OCI-LY7 (cell line): ENCODE results near the gene MLST8. TPM values are rescaled to one million over a fixed set of nuclear protein-coding genes. Genes with fewer than 3 reads are reported as not detected.

ENCODE experiments used
- BruUV-seq: library from RNA; stranded (reverse); fragments of 400-500 nt; replicated peaks from 2 replicates; lab custom pipeline; 2021; lab: Mats Ljungman, UMichigan
- CTCF ChIA-PET: fragments of 300-600 bp; sonication (Branson Sonifier 250); formaldehyde crosslinking; loops from one replicate; lab custom pipeline; 2022; ENCODE audit warnings: antibody characterized with exemption; ENCODE audit not compliant: unreplicated experiment; lab: Charles Lee
- POLR2A ChIA-PET: fragments of 300-600 bp; sonication (Branson Sonifier 250); formaldehyde crosslinking; loops from one replicate; lab custom pipeline; 2022; ENCODE audit warnings: antibody characterized with exemption; lab: Charles Lee
- DNase-seq: peaks from one replicate; pipeline ENCODE4 v3.0.0-alpha.2; 2015; ENCODE audit warnings: low spot score
- H2AFZ ChIP-seq: fragments of 200-600 bp; sonication (generic), shearing (Covaris generic); 2 replicates; pipeline ENCODE4 v1.6.1; 2014; ENCODE audit warnings: mild to moderate bottlenecking, antibody characterized with exemption, low read length, moderate library complexity
- H3K27ac ChIP-seq: fragments of 200-600 bp; sonication (generic); 2 replicates; pipeline ENCODE4 v1.5.1; 2014; ENCODE audit warnings: mixed run types, low read depth, mild to moderate bottlenecking, moderate library complexity, low read length, inconsistent platforms; ENCODE audit not compliant: poor library complexity, severe bottlenecking
- H3K36me3 ChIP-seq: fragments of 200-600 bp; sonication (generic); 2 replicates; pipeline ENCODE4 v1.6.1; 2014; ENCODE audit warnings: mild to moderate bottlenecking, antibody characterized with exemption, low read length, moderate library complexity, mixed read lengths; ENCODE audit not compliant: insufficient read depth
- H3K4me1 ChIP-seq: fragments of 200-600 bp; sonication (generic); 2 replicates; pipeline ENCODE4 v1.5.1; 2014; ENCODE audit warnings: mild to moderate bottlenecking, low read length; ENCODE audit not compliant: insufficient read depth, poor library complexity, severe bottlenecking
- H3K4me2 ChIP-seq: fragments of 200-600 bp; sonication (generic); 2 replicates; pipeline ENCODE4 v1.6.1; 2014; ENCODE audit warnings: mild to moderate bottlenecking, low read length
- H3K4me3 ChIP-seq: fragments of 200-600 bp; sonication (generic); 2 replicates; pipeline ENCODE4 v1.5.1; 2014; ENCODE audit warnings: mild to moderate bottlenecking, low read depth, low read length; ENCODE audit not compliant: poor library complexity, severe bottlenecking
- H3K79me2 ChIP-seq: fragments of 200-600 bp; sonication (generic); 2 replicates; pipeline ENCODE4 v1.6.1; 2016; ENCODE audit warnings: low read depth, mild to moderate bottlenecking, low read length, moderate library complexity, mixed read lengths; ENCODE audit not compliant: insufficient read depth
- H3K9me2 ChIP-seq: fragments of 200-600 bp; sonication (generic); 2 replicates; pipeline ENCODE4 v1.6.1; 2016; ENCODE audit warnings: mild to moderate bottlenecking, low read length, mixed read lengths; ENCODE audit not compliant: insufficient read depth
- H3K9me3 ChIP-seq: fragments of 200-600 bp; sonication (generic); 2 replicates; pipeline ENCODE4 v1.6.1; 2014; ENCODE audit warnings: mild to moderate bottlenecking, mixed run types, low read length, mixed read lengths
- H4K20me1 ChIP-seq: fragments of 200-600 bp; sonication (generic); 2 replicates; pipeline ENCODE4 v1.6.1; 2014; ENCODE audit warnings: mild to moderate bottlenecking, antibody characterized with exemption, low read length, moderate library complexity, mixed read lengths; ENCODE audit not compliant: insufficient read depth
- CTCF ChIP-seq: fragments of 200-600 bp; sonication (generic); conservative IDR thresholded peaks from 2 replicates; pipeline ENCODE4 v1.5.1; 2014; ENCODE audit warnings: mild to moderate bottlenecking, antibody characterized with exemption, low read length, moderate library complexity, mixed read lengths
- EZH2phosphoT487 ChIP-seq: fragments of 200-600 bp; sonication (generic); IDR thresholded peaks from 2 replicates; pipeline ENCODE4 v1.6.1; 2018; ENCODE audit warnings: low read depth, borderline replicate concordance, mild to moderate bottlenecking, mixed run types, antibody characterized with exemption, low read length, moderate library complexity, mixed read lengths
- intact Hi-C: fragments of 100-400 bp; cut with micrococcal nuclease; formaldehyde crosslinking; loops from one replicate; pipeline ENCODE4 v1.10.0; 2022; ENCODE audit not compliant: unreplicated experiment
- total RNA-seq, 2 experiments: library from RNA; depleted of rRNA in 1 of 2; stranded (reverse); fragments of >200 nt in 1 of 2; shearing (Covaris generic) in 1 of 2; gene quantifications; 2 replicates each; pipeline ENCODE4 v1.2.3, GENCODE V29; 2014 to 2022

MLST8 gene
- total RNA-seq, 2 experiments from 2014 or later: 65.4 to 71.3 TPM

GRCh38 chr16:2165861-2166260 lies 39.4 kb upstream of the MLST8 start:
- no TSS peak for BruUV-seq
- ChIA-PET POLR2A (no interaction called here), CTCF (no interaction called here)
- Histone ChIP-seq H3K9me2 (no peaks in the 10 kb centered on the region), H3K27ac (no peak overlapping the region), H2AFZ (no peak overlapping the region), H3K4me2 (no peak overlapping the region), H3K4me3 (no peak overlapping the region), H3K4me1 (no peaks in the 10 kb centered on the region), H3K9me3 (0 out of 2 replicates have a peak, but pooled peaks cover 8% of the 10 kb centered on the region), H4K20me1 (no peaks in the 10 kb centered on the region), H3K79me2 (peaks cover 4% of the 10 kb centered on the region; the same call in 1 of the 2 replicates), H3K36me3 (peaks cover 68% of the 10 kb centered on the region)
- intact Hi-C loops: no loop called here
- no peak for TF ChIP-seq CTCF
- TF ChIP-seq EZH2phosphoT487: no peak
- no peak for DNase-seq

- POLR2A ChIA-PET: no interaction called here
- no peak for TF ChIP-seq CTCF
- no peak for TF ChIP-seq EZH2phosphoT487
- no TSS peak for BruUV-seq
Observed at GRCh38 chr16:2166263-2167067, 38.8 kb upstream of the MLST8 start.

More at GRCh38 chr16:2166263-2167067, 38.8 kb upstream of the MLST8 start:
- CTCF ChIA-PET: interaction anchor here (0.6 kb wide), 1 partner anchor 221 kb away, joined by 6 read pairs; no protein-coding TSS in a partner anchor
- Histone ChIP-seq H3K9me3 (0 out of 2 replicates have a peak, but pooled peaks cover 8% of the 10 kb centered on the region), H3K36me3 (peaks cover 65% of the 10 kb centered on the region), H3K9me2 (no peaks in the 10 kb centered on the region), H3K4me1 (no peaks in the 10 kb centered on the region), H3K4me2 (no peak overlapping the region), H3K27ac (no peak overlapping the region), H2AFZ (no peak overlapping the region), H4K20me1 (no peaks in the 10 kb centered on the region), H3K4me3 (no peak overlapping the region), H3K79me2 (peaks cover 4% of the 10 kb centered on the region; the same call in 1 of the 2 replicates)
- intact Hi-C loops: no loop called here
- DNase-seq: no peak
